Umbilical cord (tissue), 2 donors: ENCODE measurements around the gene RAB9B. TPM values are rescaled to one million over a fixed set of nuclear protein-coding genes. Genes with fewer than 3 reads are reported as not detected.
A peak's percentile ranks its signal among the peaks of the same experiment; 100 is the strongest.

Experiments
- DNase-seq: peaks from one replicate; pipeline ENCODE4 v3.0.0-alpha.2; 2015; ENCODE audit warnings: low spot score
- total RNA-seq: library from RNA; depleted of rRNA; stranded (reverse); fragments of >200 nt; gene quantifications from one replicate; pipeline ENCODE4 v1.2.3, GENCODE V29; 2014; ENCODE audit warnings: low replicate concordance; ENCODE audit not compliant: insufficient read depth

RAB9B gene
- total RNA-seq, 1 donor from 2014 or later: 32.7 TPM

DNA sequence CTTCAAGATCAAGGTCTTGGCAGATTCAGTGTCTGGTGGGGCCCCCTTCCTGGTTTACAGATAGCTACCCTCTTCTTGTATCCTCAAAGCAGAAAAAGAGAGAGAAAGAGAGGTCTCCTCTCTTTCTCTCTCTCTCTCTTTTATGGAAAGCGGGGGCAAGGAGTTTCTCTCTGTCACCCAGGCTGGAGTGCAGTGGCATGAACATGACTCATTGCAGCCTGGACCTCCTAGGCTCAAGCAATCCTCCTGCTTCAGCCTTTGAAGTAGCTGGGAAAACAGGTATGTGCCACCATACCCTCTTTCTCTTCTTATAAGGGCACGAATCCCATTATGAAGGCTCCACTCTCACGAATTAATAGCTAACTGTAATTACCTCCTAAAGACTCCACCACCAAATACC, 20.2 kb downstream of the RAB9B start:
- no peak for DNase-seq

GRCh38 chrX:103806862-103807474, 25.1 kb downstream of the RAB9B start:
- no peak for DNase-seq

- no peak for DNase-seq
Measured at GRCh38 chrX:103805860-103806259, 26.2 kb downstream of the RAB9B start.

GRCh38 chrX:103800318-103800717, 31.7 kb downstream of the RAB9B start:
- no peak for DNase-seq

- DNase-seq: no peak
Measured at GRCh38 chrX:103797691-103798090, 34.4 kb downstream of the RAB9B start.

- DNase-seq: no peak
Measured at GRCh38 chrX:103794119-103794518, 37.9 kb downstream of the RAB9B start.

GRCh38 chrX:103793545-103793940, 38.5 kb downstream of the RAB9B start:
- no peak for DNase-seq

DNA sequence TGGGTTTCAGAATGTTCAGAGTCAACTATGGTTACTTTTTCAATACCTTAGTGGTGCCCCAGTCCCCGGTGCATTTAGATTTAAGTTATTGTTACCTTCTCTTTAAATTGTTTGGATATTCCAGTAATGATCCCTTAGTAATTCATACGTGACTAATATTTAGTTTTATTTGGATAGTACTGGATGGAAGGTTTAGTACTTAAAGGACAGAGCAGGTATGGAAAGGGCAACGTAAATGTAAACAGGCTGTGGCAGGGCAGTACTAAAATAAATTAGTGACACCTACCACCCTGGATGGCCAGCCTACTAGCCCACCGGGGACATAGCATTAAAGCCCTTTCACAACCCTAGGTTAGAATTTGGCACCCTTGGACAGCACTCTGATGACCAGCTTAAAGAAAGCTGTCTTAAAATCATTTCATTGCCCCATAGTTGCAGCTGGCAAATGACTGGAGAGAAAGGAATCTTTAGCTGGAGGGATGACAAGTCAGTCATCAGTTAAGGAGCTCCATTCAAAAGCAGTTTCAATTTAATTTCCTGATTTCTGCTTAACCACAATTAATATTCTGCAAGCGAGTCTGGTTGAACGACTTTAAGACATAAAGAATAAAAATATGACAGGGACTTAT, 39.0 kb downstream of the RAB9B start:
- no peak for DNase-seq

GRCh38 chrX:103791826-103792485, 40.1 kb downstream of the RAB9B start:
- DNase-seq: no peak

DNA sequence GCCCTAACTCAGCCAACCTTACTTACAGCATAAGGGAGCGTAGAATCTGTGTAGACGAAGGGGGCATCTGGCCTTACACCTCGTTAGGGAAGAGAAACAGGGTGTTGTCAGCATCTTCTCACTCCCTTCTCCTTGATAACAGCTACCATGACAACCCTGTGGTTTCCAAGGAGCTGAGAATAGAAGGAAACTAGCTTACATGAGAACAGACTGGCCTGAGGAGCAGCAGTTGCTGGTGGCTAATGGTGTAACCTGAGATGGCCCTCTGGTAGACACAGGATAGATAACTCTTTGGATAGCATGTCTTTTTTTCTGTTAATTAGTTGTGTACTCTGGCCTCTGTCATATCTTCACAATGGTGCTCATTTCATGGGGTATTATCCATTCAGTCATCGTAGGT, 40.8 kb downstream of the RAB9B start:
- DNase-seq: no peak

DNA sequence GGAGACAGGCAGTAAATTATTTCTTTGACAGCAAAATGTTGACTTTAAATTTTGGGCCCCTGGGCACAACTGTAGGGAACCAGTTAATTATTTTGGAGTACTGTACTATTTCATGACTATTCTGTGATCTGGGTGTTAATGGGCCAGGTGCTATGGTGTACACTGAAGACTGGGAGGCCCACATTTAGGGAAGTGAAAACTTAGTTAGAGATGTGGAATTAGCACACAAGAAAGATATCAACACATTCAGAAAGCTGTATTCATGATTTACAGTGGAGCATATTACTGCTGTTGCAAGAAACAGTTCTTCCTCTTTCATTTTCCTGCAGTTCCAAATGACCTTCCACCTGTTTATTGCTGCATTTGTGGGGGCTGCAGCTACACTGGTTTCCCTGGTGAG, 43.1 kb downstream of the RAB9B start:
- no peak for DNase-seq

DNA sequence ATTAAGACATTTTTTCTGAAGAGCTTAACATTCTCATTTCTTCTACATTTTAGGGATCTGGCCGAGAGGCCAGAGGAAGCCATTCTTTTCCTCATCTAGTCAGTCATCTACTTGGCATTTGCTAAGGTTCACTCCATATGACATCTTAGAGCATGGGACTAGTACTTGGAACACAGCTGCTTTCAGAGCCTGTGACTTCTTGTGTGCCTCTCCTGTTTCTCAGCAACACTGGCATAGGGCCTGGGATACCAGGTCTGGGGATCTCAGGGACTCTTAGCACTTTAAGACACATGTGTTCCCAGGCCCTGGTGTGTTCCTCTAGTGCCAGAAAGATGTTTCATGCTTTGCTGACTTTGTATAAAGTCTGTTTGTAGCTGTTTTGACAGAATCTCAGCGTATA, 48.1 kb downstream of the RAB9B start:
- DNase-seq: peak; percentile 15

DNA sequence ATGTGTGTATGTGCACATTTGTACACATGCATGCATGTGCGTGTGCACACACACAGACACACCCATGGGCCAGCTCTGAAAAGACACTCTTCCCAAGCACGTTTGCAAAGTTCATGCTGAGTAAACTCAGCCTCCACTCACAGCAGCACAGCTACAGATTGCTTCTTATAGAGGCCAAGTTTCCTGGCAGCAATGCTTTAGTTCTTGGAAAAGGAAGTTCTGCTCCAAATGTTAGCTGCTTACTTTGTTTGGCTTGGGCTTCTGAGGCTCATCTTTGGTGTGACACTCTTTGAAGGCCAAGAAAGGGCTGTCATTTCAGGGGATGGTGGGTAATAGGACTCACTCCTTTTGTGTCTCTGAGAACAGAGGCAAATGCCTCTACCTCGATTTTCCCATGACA, 48.9 kb downstream of the RAB9B start:
- DNase-seq: peak; percentile 24

DNA sequence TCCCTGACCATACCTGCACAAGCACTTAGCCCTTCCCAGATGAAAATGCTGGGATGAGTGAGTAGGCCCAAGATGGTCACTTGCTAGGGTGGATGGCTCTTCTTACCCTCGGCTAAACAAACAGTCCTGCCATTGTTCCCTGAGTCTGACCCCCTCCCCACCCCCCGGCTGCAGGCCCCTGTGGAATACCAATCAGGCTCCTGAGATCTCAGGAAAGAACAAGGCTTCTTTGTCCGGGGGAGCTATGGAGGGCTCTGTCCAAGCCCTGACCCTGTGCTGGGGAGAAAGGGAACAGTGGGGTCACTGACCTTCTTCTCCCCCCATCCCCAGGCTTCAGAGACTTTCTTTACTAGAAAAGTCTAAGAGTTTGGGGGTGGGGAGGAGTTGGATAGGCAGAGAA, 49.4 kb downstream of the RAB9B start:
- no peak for DNase-seq

- DNase-seq: no peak
Measured at GRCh38 chrX:103781706-103782105, 50.4 kb downstream of the RAB9B start.

- DNase-seq: no peak
Measured at GRCh38 chrX:103781062-103781402, 51.0 kb downstream of the RAB9B start.

DNA sequence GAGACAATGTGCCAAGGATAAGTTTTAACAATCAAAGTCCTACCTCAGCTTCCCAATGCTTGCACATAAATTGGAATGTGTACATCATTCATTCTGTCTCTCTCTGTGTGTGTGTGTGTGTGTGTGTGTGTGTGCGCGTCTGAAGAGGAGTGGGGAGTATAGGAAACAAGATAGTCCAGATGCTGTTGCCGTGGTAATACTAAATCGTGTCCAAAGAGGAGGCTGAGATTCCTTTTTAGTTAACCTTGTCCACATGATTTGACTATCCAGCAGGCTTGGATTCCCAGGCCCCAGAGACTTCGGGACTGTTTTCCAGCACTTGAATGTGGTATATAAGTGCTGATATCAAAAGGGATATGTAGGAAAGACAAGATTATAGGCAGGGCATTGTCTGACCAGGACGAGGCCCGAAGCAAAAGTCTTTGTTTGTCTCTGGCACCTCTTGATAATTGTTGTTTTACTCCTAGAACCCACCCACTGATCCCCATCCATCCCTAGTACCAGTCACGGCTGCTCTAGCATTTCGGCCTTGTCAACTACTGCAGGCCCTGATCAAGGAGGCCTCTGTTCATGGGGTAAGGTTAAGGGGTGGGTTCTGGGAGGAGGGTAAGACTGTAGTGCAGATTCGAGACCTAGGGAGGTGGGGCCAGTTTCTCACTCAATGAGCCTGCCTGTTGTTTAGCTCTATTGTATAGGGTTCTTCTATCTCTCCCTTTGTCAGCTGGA, 51.6 kb downstream of the RAB9B start:
- DNase-seq: no peak

GRCh38 chrX:103779141-103779789, 52.8 kb downstream of the RAB9B start:
- no peak for DNase-seq

- no peak for DNase-seq
Measured at GRCh38 chrX:103776546-103776945, 55.5 kb downstream of the RAB9B start, which contains the start of gene PLP1. Gene PLP1 (plus strand): TSS chrX:103776840. CDS start chrX:103776996, 156 bp downstream.

DNA sequence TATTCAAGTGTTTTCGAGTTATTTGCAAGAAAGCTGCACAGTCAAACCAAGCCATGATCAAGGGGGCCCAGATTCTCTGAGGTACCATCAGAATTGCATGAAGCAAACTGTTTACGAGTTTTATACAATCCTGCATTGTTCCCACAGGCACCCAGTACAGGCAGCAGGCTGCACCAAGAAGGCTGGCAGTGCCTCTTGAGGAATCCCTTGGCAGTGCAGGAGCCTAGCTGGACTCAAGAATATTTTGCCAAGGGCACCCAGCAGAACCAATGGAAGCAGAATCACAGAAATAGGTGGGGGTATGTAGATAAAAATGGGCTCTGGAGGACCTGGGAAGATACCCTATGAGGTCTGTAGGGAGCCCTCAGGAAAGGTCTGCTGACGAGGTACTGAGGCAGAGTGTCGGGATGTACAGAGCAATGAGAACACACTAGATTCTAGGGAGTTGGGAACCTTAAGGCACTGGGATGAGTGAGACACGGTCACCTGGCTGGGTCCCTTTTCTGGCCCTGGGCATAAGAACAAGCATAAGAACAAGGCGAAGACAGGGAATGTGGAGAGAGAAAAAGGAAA, 57.9 kb downstream of the RAB9B start:
- no peak for DNase-seq

- DNase-seq: no peak
Measured at GRCh38 chrX:103773445-103773844, 58.6 kb downstream of the RAB9B start.
